Measurements from ENCODE around the gene HECW1. TPM values are rescaled to one million over a fixed set of nuclear protein-coding genes. Genes with fewer than 3 reads are reported as not detected.

The HECW1 gene
- total RNA-seq, 3 donors from 2014 or later = 0.48 to 1.9 (median 0.66) TPM

DNA sequence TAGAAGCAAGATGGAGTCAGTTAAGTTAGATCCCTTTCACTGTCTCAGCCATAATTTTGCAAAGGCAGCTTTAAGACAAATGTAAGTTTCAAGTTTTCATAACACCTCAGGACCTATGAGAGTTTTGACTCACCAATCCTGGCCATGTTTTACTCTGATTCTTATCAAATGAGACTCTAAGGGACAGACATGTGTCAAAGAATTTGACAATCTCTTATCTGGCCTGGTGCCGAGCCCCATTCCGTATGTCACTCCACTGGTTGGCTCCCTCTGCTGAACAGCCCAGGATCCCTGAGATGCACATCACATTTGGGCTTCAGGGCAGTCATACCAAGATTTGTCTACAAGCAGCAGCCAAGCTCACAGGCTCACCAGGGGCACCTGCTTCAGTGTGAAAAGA lies 282.9 kb downstream of the HECW1 start:
- Histone ChIP-seq H3K27ac (no peak overlapping the region), H3K27me3 (no peaks in the 10 kb centered on the region), H3K4me1 (no peaks in the 10 kb centered on the region), H3K36me3 (no peaks in the 10 kb centered on the region), H3K9me3 (no peaks in the 10 kb centered on the region), H3K4me3 (no peak overlapping the region)
- intact Hi-C loops (cut with DNase I; ENCODE audit: low total_unique reads) = no loop called here
- no peak for DNase-seq (ENCODE audit: low spot score in 2 of 2)
- TF ChIP-seq POLR2A (IDR thresholded peaks at IDR 0.05) = no peak

DNA sequence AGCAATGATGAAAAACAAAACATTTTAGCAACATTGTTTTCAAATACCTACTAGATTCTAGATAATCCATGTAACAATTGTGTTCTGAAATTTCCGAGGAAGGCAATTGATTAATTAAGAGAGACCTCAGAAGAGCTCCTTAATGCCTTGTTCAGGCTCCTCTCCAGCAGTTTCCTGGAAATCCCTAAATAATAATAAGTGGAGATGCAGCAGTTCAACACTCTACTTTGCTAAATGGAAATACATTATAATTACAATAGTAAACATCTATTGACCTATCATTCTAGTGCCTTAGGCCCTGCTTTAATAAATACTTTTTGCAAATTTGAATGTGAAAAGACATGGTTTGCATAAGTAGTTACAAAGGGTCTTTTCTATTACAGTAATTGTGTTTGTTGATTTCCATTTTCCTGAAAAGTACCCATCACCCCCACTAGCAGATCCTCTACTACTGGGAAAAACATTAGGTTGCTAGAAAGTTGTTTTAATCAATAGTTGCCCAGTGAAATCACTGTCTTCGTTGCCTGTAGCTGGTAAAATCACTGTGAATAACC lies 283.8 kb downstream of the HECW1 start:
- H3K4me1 ChIP-seq = no peaks in the 10 kb centered on the region
- H3K27me3 ChIP-seq = no peaks in the 10 kb centered on the region
- no peak for DNase-seq (ENCODE audit: low spot score in 2 of 2)
- TF ChIP-seq, protein P1, sequence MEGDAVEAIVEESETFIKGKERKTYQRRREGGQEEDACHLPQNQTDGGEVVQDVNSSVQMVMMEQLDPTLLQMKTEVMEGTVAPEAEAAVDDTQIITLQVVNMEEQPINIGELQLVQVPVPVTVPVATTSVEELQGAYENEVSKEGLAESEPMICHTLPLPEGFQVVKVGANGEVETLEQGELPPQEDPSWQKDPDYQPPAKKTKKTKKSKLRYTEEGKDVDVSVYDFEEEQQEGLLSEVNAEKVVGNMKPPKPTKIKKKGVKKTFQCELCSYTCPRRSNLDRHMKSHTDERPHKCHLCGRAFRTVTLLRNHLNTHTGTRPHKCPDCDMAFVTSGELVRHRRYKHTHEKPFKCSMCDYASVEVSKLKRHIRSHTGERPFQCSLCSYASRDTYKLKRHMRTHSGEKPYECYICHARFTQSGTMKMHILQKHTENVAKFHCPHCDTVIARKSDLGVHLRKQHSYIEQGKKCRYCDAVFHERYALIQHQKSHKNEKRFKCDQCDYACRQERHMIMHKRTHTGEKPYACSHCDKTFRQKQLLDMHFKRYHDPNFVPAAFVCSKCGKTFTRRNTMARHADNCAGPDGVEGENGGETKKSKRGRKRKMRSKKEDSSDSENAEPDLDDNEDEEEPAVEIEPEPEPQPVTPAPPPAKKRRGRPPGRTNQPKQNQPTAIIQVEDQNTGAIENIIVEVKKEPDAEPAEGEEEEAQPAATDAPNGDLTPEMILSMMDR (IDR thresholded peaks at IDR 0.05) = no peak
- TF ChIP-seq POLR2AphosphoS5 (IDR thresholded peaks at IDR 0.05) (no peak), POLR2A (IDR thresholded peaks at IDR 0.05) (no peak)
- no peaks in the 10 kb centered on the region for H3K36me3 ChIP-seq
- intact Hi-C loops (cut with DNase I; ENCODE audit: low total_unique reads) = no loop called here
- no peak overlapping the region for H3K4me3 ChIP-seq
- H3K27ac ChIP-seq = no peak overlapping the region
- H3K9me3 ChIP-seq = no peaks in the 10 kb centered on the region

DNA sequence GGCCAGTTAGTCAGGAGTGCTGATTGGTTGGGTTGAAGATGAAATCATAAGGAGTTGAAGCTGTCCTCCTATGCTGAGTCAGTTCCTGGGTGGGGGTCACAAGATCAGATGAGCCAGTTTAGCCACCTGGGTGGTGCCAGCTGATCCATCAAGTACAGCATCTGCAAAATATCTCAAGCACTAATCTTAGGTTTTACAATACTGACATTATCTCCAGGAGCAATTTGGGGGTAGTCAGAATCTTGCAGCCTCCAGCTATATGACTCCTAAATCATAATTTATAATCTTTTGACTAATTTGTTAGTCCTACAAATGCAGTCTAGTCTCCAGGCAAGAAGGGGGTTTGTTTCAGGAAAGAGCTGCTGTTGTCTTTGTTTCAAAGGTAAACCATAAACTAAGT lies 286.4 kb downstream of the HECW1 start:
- no peak for DNase-seq (ENCODE audit: low spot score in 2 of 2)
- intact Hi-C loops (cut with DNase I; ENCODE audit: low total_unique reads) = no loop called here

DNA sequence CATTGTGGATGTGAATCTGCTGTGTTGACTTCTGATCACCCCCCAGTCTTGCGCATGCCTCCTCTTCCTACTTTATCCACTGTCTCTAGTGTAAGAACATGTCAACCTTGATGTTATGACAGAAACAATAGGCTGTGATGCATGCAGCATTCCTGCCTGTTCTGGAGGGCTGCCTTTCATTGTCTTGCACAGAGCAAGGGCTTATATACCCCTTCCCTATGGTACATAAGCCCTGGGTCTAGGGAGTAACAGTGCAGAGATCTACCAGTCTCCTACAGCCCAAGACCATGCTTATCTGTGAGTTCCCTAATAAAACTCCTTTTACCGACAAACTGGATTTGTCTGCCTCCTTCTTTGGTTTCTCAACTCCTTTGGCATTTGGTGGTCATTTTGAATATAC lies 293.5 kb downstream of the HECW1 start:
- DNase-seq (ENCODE audit: low spot score in 2 of 2) = no peak
- no peak for TF ChIP-seq POLR2A (IDR thresholded peaks at IDR 0.05)
- Histone ChIP-seq H3K9me3 (no peaks in the 10 kb centered on the region), H3K4me1 (no peaks in the 10 kb centered on the region), H3K27me3 (no peaks in the 10 kb centered on the region), H3K36me3 (no peaks in the 10 kb centered on the region), H3K27ac (no peak overlapping the region), H3K4me3 (no peak overlapping the region)
- intact Hi-C loops (cut with DNase I; ENCODE audit: low total_unique reads) = no loop called here

More for the DNA sequence above, 286.4 kb downstream of the HECW1 start:
- TF ChIP-seq, protein P1 (IDR thresholded peaks at IDR 0.05) = no peak
- Histone ChIP-seq H3K9me3 (no peaks in the 10 kb centered on the region), H3K27ac (no peak overlapping the region), H3K27me3 (no peaks in the 10 kb centered on the region), H3K36me3 (no peaks in the 10 kb centered on the region), H3K4me1 (no peaks in the 10 kb centered on the region), H3K4me3 (no peak overlapping the region)

DNA sequence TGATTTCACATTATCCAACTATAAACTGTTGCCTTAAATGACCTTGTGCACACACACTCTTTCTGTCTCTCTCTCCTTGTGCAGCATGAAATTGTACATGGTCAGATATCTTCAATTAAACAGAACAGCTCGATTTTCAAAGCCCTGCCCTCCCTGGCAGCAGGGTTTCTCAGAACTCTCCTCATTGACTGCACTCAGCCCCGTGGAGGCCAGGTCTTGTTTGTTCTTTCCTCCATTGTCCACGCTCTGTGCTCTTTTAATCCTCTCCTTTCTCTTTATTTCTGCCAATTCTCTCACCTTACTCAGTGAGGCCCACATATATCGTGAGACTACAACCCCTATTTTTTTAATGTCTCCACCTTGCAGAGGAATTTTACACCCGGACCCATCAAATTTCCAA lies 294.5 kb downstream of the HECW1 start:
- intact Hi-C loops (cut with DNase I; ENCODE audit: low total_unique reads) = no loop called here
- H3K4me3 ChIP-seq = no peak overlapping the region
- H3K36me3 ChIP-seq = no peaks in the 10 kb centered on the region
- DNase-seq (ENCODE audit: low spot score in 2 of 2) = no peak
- H3K9me3 ChIP-seq = no peaks in the 10 kb centered on the region
- no peak overlapping the region for H3K27ac ChIP-seq
- TF ChIP-seq, protein P1 (IDR thresholded peaks at IDR 0.05) = no peak
- TF ChIP-seq POLR2A (IDR thresholded peaks at IDR 0.05) = no peak
- TF ChIP-seq POLR2AphosphoS5 (IDR thresholded peaks at IDR 0.05) = no peak
- H3K4me1 ChIP-seq = no peaks in the 10 kb centered on the region
- no peaks in the 10 kb centered on the region for H3K27me3 ChIP-seq

DNA sequence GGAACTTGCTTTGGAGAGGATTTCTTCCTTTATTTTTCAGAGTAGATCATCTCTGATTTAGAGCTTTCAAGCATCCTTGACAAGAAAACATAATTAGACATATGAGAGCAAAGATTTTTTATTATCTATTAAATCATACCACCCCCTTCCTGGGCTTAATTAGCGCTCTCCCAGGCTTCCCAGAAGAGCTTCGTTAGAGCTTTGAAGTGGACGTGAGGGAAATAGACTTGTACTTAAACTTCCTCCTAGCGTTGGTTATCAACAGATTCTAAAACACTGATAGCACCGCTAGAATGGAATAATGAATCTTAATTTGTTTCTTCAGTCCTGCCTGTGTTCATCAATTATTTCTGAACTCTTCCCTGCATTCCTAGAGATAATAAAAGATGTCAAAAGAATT lies 296.5 kb downstream of the HECW1 start:
- intact Hi-C loops (cut with DNase I; ENCODE audit: low total_unique reads) = no loop called here
- no peak overlapping the region for H3K4me3 ChIP-seq
- TF ChIP-seq POLR2AphosphoS5 (IDR thresholded peaks at IDR 0.05) (no peak), POLR2A (IDR thresholded peaks at IDR 0.05) (no peak)
- TF ChIP-seq, protein P1 (IDR thresholded peaks at IDR 0.05) = no peak
- H3K36me3 ChIP-seq = no peaks in the 10 kb centered on the region
- H3K27ac ChIP-seq = no peak overlapping the region
- no peaks in the 10 kb centered on the region for H3K27me3 ChIP-seq
- H3K9me3 ChIP-seq = no peaks in the 10 kb centered on the region
- no peaks in the 10 kb centered on the region for H3K4me1 ChIP-seq
- DNase-seq (ENCODE audit: low spot score in 2 of 2) = no peak

Measured in breast epithelium (tissue), 4 donors.